GM03348 (cell line): ENCODE data around the gene KIF13A.
A peak's percentile ranks its signal among the peaks of the same experiment; 100 is the strongest.
"Not testable (repeated sequence)": the region's sequence is repeated elsewhere in the genome, so short reads cannot be mapped to it uniquely, and the experiment has no call there.

Experiments
- DNase-seq: peaks from one replicate; pipeline ENCODE4 v3.0.0; 2012; ENCODE audit warnings: low spot score

Gene KIF13A

GRCh38 chr6:17932330-17932852, 55.0 kb downstream of the KIF13A start:
- DNase-seq: peak; percentile 81

- no peak for DNase-seq
These were observed 56.2 kb downstream of the KIF13A start for GRCh38 chr6:17931227-17931626.

- no peak for DNase-seq
These were observed 57.0 kb downstream of the KIF13A start for GRCh38 chr6:17930321-17930993.

- DNase-seq: peak; percentile 55
These were observed 58.7 kb downstream of the KIF13A start for GRCh38 chr6:17928514-17929430.

GRCh38 chr6:17927705-17928104, 59.7 kb downstream of the KIF13A start:
- DNase-seq: no peak

GRCh38 chr6:17923401-17923863, 64.0 kb downstream of the KIF13A start:
- DNase-seq: peak; percentile 63

- no peak for DNase-seq
These were observed 66.0 kb downstream of the KIF13A start for GRCh38 chr6:17921454-17921853.

GRCh38 chr6:17919496-17919895, 67.9 kb downstream of the KIF13A start:
- DNase-seq: no peak

- no peak for DNase-seq
These were observed 69.3 kb downstream of the KIF13A start for GRCh38 chr6:17917837-17918763.

- DNase-seq: no peak
These were observed 72.8 kb downstream of the KIF13A start for GRCh38 chr6:17914651-17915050.

GRCh38 chr6:17912521-17912920, 74.9 kb downstream of the KIF13A start:
- DNase-seq: no peak

GRCh38 chr6:17911656-17912055, 75.8 kb downstream of the KIF13A start:
- DNase-seq: not testable (repeated sequence)

GRCh38 chr6:17910189-17910588, 77.2 kb downstream of the KIF13A start:
- no peak for DNase-seq

- no peak for DNase-seq
These were observed 78.6 kb downstream of the KIF13A start for GRCh38 chr6:17908831-17909230.

- peak; percentile 88 for DNase-seq
These were observed 79.8 kb downstream of the KIF13A start for GRCh38 chr6:17907406-17908229.

GRCh38 chr6:17905611-17906592, 81.5 kb downstream of the KIF13A start:
- peak; percentile 63 for DNase-seq

GRCh38 chr6:17904491-17905120, 82.8 kb downstream of the KIF13A start:
- DNase-seq: no peak

- no peak for DNase-seq
These were observed 84.5 kb downstream of the KIF13A start for GRCh38 chr6:17902974-17903373.

GRCh38 chr6:17901493-17901892, 85.9 kb downstream of the KIF13A start:
- no peak for DNase-seq
